Tibial nerve (tissue), 4 donors: ENCODE measurements around the gene KLHL40.

Experiments used
- EP300 ChIP-seq, 2 donors: sonication (generic); formaldehyde crosslinking; IDR thresholded peaks; one replicate each; pipeline ENCODE4 v1.6.1; 2017; ENCODE audit warnings: antibody characterized with exemption in 2 of 2, mild to moderate bottlenecking in 1 of 2
- POLR2A ChIP-seq, 2 donors: fragments of 450-650 bp; IDR thresholded peaks; one replicate each; pipeline ENCODE4 v1.6.1; 2017; ENCODE audit warnings: antibody characterized with exemption in 2 of 2, mild to moderate bottlenecking in 2 of 2, moderate library complexity in 2 of 2
- TF ChIP-seq, protein P1 (sequence below), 5 experiments: fragments of 200-600 bp in 3 of 5; fragments of 450-650 bp in 2 of 5; sonication (generic) in 3 of 5; IDR thresholded peaks; one replicate each; pipeline ENCODE4 v1.5.1; 2016 to 2019; ENCODE audit warnings: antibody characterized with exemption in 5 of 5, mild to moderate bottlenecking in 3 of 5, moderate library complexity in 2 of 5

GRCh38 chr3:42652251-42652610, 33.1 kb upstream of the KLHL40 start:
- TF ChIP-seq, protein P1, sequence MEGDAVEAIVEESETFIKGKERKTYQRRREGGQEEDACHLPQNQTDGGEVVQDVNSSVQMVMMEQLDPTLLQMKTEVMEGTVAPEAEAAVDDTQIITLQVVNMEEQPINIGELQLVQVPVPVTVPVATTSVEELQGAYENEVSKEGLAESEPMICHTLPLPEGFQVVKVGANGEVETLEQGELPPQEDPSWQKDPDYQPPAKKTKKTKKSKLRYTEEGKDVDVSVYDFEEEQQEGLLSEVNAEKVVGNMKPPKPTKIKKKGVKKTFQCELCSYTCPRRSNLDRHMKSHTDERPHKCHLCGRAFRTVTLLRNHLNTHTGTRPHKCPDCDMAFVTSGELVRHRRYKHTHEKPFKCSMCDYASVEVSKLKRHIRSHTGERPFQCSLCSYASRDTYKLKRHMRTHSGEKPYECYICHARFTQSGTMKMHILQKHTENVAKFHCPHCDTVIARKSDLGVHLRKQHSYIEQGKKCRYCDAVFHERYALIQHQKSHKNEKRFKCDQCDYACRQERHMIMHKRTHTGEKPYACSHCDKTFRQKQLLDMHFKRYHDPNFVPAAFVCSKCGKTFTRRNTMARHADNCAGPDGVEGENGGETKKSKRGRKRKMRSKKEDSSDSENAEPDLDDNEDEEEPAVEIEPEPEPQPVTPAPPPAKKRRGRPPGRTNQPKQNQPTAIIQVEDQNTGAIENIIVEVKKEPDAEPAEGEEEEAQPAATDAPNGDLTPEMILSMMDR (IDR thresholded peaks at IDR 0.05), result no peak
- no peak for TF ChIP-seq POLR2A (IDR thresholded peaks at IDR 0.05)
- no peak for TF ChIP-seq EP300 (IDR thresholded peaks at IDR 0.05)
